Sigmoid colon (tissue), 4 donors: ENCODE results near the gene PIK3CD.

Experiments used
- EP300 ChIP-seq, 4 donors: sonication (generic); formaldehyde crosslinking; IDR thresholded peaks; one replicate each; pipeline ENCODE4 v1.6.1; 2017; ENCODE audit warnings: antibody characterized with exemption in 4 of 4
- TF ChIP-seq, protein P1 (sequence below), 4 experiments: fragments of 450-650 bp in 3 of 4; fragments of 200-600 bp in 1 of 4; IDR thresholded peaks; one replicate each; pipeline ENCODE4 v1.5.1; 2016 to 2019; ENCODE audit warnings: antibody characterized with exemption in 4 of 4, mild to moderate bottlenecking in 3 of 4, moderate library complexity in 2 of 4

DNA sequence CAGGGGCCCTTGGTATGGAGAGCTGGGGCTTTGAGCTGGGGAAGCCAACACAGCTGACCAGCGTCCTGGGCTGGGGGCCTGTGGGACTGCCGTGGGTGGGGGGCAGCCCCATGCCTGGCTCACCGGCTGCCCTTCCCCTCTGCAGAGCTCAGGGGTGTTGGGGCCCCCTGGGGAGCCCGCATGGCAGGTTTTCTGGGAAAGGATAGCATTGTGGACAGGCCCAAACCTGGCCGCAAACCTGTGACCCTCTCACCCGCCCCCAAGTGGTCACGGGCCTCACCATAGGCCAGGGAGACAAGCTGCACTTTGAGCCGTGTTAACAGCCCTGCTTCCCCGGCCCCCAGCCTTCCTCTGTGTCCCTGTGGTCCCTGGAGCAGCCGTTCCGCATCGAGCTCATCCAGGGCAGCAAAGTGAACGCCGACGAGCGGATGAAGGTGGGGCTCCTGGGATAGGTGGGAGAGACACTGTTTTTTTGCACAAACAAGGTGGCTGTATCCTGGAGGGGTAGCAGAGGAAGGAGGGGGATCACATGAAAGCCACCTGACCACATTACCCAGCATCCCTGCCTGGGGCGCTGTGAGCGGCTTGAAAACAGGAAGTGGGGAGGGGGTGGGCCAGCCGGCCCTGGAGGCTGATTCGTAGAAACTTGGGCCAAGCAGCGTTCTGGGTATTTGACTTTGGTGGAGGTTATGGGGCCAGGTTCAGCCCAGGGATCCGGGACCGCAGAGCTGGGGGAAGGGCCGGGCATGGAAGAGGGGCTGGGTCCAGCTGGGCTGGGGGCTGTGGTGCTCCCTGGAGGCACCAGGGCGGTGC lies 65.9 kb downstream of the PIK3CD start:
- TF ChIP-seq EP300 (IDR thresholded peaks at IDR 0.05): no peak
- TF ChIP-seq, protein P1, sequence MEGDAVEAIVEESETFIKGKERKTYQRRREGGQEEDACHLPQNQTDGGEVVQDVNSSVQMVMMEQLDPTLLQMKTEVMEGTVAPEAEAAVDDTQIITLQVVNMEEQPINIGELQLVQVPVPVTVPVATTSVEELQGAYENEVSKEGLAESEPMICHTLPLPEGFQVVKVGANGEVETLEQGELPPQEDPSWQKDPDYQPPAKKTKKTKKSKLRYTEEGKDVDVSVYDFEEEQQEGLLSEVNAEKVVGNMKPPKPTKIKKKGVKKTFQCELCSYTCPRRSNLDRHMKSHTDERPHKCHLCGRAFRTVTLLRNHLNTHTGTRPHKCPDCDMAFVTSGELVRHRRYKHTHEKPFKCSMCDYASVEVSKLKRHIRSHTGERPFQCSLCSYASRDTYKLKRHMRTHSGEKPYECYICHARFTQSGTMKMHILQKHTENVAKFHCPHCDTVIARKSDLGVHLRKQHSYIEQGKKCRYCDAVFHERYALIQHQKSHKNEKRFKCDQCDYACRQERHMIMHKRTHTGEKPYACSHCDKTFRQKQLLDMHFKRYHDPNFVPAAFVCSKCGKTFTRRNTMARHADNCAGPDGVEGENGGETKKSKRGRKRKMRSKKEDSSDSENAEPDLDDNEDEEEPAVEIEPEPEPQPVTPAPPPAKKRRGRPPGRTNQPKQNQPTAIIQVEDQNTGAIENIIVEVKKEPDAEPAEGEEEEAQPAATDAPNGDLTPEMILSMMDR (IDR thresholded peaks at IDR 0.05): no peak
